HepG2 (cell line): Measurements from ENCODE around the gene SGCE. TPM values are rescaled to one million over a fixed set of nuclear protein-coding genes. Genes with fewer than 3 reads are reported as not detected.

ENCODE experiments used
- CEBPB ChIP-seq: IDR thresholded peaks from 2 replicates; pipeline ENCODE4 v1.6.1; 2011; ENCODE audit warnings: low read depth, low read length, improper control_type of control experiment, borderline replicate concordance
- HIVEP1 ChIP-seq: sonication (generic); formaldehyde crosslinking; IDR thresholded peaks from 2 replicates; pipeline ENCODE4 v1.4.0; 2020; ENCODE audit warnings: mild to moderate bottlenecking, missing genetic modification reagents
- KAT2B ChIP-seq: fragments of 150-350 bp; IDR thresholded peaks from 2 replicates; pipeline ENCODE4 v1.6.1; 2014; ENCODE audit warnings: low read depth, low read length, borderline replicate concordance
- MAF1 ChIP-seq: sonication (generic); formaldehyde crosslinking; IDR thresholded peaks from 2 replicates; pipeline ENCODE4 v1.5.0; 2020; ENCODE audit warnings: missing genetic modification reagents, borderline replicate concordance
- MAFF ChIP-seq: IDR thresholded peaks from 2 replicates; pipeline ENCODE4 v1.6.1; 2011; ENCODE audit warnings: low read depth, low read length, improper control_type of control experiment
- NFE2L2 ChIP-seq: fragments of 150-350 bp; IDR thresholded peaks from 2 replicates; pipeline ENCODE4 v1.6.1; 2014; ENCODE audit warnings: low read length
- PRMT3 ChIP-seq: sonication (generic); formaldehyde crosslinking; IDR thresholded peaks from 2 replicates; pipeline ENCODE4 v1.8.1; 2022; ENCODE audit warnings: low read depth, mild to moderate bottlenecking, moderate library complexity, missing genetic modification reagents, borderline replicate concordance
- RCOR2 ChIP-seq: IDR thresholded peaks from 2 replicates; pipeline ENCODE4 v1.6.1; 2016; ENCODE audit warnings: missing biosample characterization, missing genetic modification reagents
- ZNF160 ChIP-seq: sonication (generic); formaldehyde crosslinking; IDR thresholded peaks from 2 replicates; pipeline ENCODE4 v1.8.0; 2022; ENCODE audit warnings: mild to moderate bottlenecking, inconsistent platforms, missing genetic modification reagents
- ZNF205 ChIP-seq: IDR thresholded peaks from 2 replicates; pipeline ENCODE4 v1.6.1; 2018; ENCODE audit warnings: missing biosample characterization, missing genetic modification reagents
- ZNF550 ChIP-seq: sonication (generic); formaldehyde crosslinking; IDR thresholded peaks from 2 replicates; pipeline ENCODE4 v1.4.0; 2020; ENCODE audit warnings: mild to moderate bottlenecking, missing genetic modification reagents, borderline replicate concordance
- ZNF572 ChIP-seq: sonication (generic); formaldehyde crosslinking; IDR thresholded peaks from 2 replicates; pipeline ENCODE4 v1.5.1; 2020; ENCODE audit warnings: mild to moderate bottlenecking, missing genetic modification reagents
- ZNF724P ChIP-seq: sonication (generic); formaldehyde crosslinking; IDR thresholded peaks from 2 replicates; pipeline ENCODE4 v1.8.0; 2022; ENCODE audit warnings: missing genetic modification reagents, borderline replicate concordance
- polyA plus RNA-seq, 8 experiments: library from polyadenylated mRNA; depleted of rRNA in 3 of 8; stranded (reverse) in 7 of 8; unstranded in 1 of 8; fragments of >200 nt; fragmentation: Illumina TruSeq in 4 of 8; extraction: Trizol in 4 of 8; gene quantifications; 2 replicates each; pipeline versions ENCODE4 v1.2.1 to v1.2.3, GENCODE V29; 2011 to 2016; ENCODE audit warnings: low read depth in 4 of 8, missing spikeins in 1 of 8, mixed read lengths in 1 of 8; ENCODE audit not compliant: insufficient read depth in 1 of 8
- total RNA-seq, 5 experiments: library from RNA; depleted of rRNA; stranded (reverse); fragments of >200 nt; fragmentation: Illumina TruSeq; extraction: Trizol; gene quantifications; 2 replicates each; pipeline ENCODE4 v1.2.3, GENCODE V29; 2016; ENCODE audit warnings: low read depth in 1 of 5
- TF ChIP-seq, protein P1 (sequence below): sonication (generic); formaldehyde crosslinking; IDR thresholded peaks from 2 replicates; pipeline ENCODE4 v1.4.0; 2020; ENCODE audit warnings: low read depth, mild to moderate bottlenecking, missing genetic modification reagents
- TF ChIP-seq, protein P2 (sequence below): sonication (generic); formaldehyde crosslinking; IDR thresholded peaks from 2 replicates; pipeline ENCODE4 v1.8.0; 2022; ENCODE audit warnings: missing genetic modification reagents, mild to moderate bottlenecking, inconsistent platforms, borderline replicate concordance
- TF ChIP-seq, protein P3 (sequence below): sonication (generic); formaldehyde crosslinking; IDR thresholded peaks from 2 replicates; pipeline ENCODE4 v1.8.0; 2022; ENCODE audit warnings: missing genetic modification reagents, mild to moderate bottlenecking, moderate library complexity, borderline replicate concordance
- TF ChIP-seq, protein P4 (sequence below): sonication (generic); formaldehyde crosslinking; IDR thresholded peaks from 2 replicates; pipeline ENCODE4 v1.9.0; 2021; ENCODE audit warnings: missing genetic modification reagents, mild to moderate bottlenecking, borderline replicate concordance
- TF ChIP-seq, protein P5 (sequence below): IDR thresholded peaks from 2 replicates; pipeline ENCODE4 v1.4.0; 2020; ENCODE audit warnings: mild to moderate bottlenecking, missing genetic modification reagents

SGCE gene
- total and polyA plus RNA-seq, 2 of the 13 experiments (the other 11 are each of a cell fraction or from before 2014, with no cell fraction given) = 52.3 to 71.1 TPM

DNA sequence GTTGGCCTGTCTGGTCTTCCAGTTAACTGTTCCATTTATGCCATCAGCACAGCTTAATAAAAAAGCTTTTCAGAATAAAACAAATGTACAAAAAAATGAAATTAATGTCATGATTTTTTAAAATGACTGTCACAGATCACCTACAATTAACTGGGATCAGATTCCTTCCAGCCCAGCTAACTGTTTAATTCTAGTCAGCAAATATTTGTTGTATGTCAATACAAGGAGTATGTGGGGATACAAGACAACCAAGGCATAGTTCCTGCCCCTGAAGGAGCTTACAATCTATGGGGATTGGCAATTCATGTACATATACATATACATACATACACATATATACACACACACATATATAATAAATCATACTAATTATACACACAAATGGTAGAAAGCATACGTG is 16.5 kb downstream of the SGCE start (continued):
- TF ChIP-seq MAFF (peak; percentile 52; the same call in 1 of the 2 replicates), ZNF724P (CRISPR knock-in tag) (no peak), ZNF205 (CRISPR knock-in tag) (no peak), HIVEP1 (CRISPR knock-in tag) (no peak), CEBPB (no peak), RCOR2 (CRISPR knock-in tag) (no peak), ZNF572 (CRISPR knock-in tag) (no peak), PRMT3 (CRISPR knock-in tag) (no peak), ZNF160 (CRISPR knock-in tag) (no peak), NFE2L2 (no peak), KAT2B (no peak), MAF1 (CRISPR knock-in tag) (no peak), ZNF550 (CRISPR knock-in tag) (no peak)
- TF ChIP-seq, protein P1, sequence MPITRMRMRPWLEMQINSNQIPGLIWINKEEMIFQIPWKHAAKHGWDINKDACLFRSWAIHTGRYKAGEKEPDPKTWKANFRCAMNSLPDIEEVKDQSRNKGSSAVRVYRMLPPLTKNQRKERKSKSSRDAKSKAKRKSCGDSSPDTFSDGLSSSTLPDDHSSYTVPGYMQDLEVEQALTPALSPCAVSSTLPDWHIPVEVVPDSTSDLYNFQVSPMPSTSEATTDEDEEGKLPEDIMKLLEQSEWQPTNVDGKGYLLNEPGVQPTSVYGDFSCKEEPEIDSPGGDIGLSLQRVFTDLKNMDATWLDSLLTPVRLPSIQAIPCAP = no peak
- TF ChIP-seq, protein P2, sequence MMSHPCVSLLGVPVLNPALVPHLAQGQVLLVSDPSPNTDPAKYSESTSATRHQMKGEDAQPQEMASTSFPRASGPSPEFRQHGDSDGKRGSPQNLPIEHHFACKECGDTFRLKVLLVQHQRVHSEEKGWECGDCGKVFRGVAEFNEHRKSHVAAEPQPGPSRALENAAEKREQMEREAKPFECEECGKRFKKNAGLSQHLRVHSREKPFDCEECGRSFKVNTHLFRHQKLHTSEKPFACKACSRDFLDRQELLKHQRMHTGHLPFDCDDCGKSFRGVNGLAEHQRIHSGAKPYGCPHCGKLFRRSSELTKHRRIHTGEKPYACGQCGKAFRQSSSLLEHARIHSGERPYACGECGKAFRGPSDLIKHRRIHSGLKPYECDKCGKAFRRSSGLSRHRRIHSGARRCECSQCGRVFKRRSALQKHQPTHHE (CRISPR knock-in tag) = no peak
- TF ChIP-seq, protein P3, sequence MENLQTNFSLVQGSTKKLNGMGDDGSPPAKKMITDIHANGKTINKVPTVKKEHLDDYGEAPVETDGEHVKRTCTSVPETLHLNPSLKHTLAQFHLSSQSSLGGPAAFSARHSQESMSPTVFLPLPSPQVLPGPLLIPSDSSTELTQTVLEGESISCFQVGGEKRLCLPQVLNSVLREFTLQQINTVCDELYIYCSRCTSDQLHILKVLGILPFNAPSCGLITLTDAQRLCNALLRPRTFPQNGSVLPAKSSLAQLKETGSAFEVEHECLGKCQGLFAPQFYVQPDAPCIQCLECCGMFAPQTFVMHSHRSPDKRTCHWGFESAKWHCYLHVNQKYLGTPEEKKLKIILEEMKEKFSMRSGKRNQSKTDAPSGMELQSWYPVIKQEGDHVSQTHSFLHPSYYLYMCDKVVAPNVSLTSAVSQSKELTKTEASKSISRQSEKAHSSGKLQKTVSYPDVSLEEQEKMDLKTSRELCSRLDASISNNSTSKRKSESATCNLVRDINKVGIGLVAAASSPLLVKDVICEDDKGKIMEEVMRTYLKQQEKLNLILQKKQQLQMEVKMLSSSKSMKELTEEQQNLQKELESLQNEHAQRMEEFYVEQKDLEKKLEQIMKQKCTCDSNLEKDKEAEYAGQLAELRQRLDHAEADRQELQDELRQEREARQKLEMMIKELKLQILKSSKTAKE (CRISPR knock-in tag) = no peak
- TF ChIP-seq, protein P4, sequence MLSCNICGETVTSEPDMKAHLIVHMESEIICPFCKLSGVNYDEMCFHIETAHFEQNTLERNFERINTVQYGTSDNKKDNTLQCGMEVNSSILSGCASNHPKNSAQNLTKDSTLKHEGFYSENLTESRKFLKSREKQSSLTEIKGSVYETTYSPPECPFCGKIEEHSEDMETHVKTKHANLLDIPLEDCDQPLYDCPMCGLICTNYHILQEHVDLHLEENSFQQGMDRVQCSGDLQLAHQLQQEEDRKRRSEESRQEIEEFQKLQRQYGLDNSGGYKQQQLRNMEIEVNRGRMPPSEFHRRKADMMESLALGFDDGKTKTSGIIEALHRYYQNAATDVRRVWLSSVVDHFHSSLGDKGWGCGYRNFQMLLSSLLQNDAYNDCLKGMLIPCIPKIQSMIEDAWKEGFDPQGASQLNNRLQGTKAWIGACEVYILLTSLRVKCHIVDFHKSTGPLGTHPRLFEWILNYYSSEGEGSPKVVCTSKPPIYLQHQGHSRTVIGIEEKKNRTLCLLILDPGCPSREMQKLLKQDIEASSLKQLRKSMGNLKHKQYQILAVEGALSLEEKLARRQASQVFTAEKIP (CRISPR knock-in tag) = no peak
- TF ChIP-seq, protein P5, sequence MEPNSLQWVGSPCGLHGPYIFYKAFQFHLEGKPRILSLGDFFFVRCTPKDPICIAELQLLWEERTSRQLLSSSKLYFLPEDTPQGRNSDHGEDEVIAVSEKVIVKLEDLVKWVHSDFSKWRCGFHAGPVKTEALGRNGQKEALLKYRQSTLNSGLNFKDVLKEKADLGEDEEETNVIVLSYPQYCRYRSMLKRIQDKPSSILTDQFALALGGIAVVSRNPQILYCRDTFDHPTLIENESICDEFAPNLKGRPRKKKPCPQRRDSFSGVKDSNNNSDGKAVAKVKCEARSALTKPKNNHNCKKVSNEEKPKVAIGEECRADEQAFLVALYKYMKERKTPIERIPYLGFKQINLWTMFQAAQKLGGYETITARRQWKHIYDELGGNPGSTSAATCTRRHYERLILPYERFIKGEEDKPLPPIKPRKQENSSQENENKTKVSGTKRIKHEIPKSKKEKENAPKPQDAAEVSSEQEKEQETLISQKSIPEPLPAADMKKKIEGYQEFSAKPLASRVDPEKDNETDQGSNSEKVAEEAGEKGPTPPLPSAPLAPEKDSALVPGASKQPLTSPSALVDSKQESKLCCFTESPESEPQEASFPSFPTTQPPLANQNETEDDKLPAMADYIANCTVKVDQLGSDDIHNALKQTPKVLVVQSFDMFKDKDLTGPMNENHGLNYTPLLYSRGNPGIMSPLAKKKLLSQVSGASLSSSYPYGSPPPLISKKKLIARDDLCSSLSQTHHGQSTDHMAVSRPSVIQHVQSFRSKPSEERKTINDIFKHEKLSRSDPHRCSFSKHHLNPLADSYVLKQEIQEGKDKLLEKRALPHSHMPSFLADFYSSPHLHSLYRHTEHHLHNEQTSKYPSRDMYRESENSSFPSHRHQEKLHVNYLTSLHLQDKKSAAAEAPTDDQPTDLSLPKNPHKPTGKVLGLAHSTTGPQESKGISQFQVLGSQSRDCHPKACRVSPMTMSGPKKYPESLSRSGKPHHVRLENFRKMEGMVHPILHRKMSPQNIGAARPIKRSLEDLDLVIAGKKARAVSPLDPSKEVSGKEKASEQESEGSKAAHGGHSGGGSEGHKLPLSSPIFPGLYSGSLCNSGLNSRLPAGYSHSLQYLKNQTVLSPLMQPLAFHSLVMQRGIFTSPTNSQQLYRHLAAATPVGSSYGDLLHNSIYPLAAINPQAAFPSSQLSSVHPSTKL (CRISPR knock-in tag) = 0 out of 2 replicates have a peak, but pooled peaks have one; percentile 14
